ENCODE results near the gene PRKCB.
"Not testable (repeated sequence)": the region's sequence is repeated elsewhere in the genome, so short reads cannot be mapped to it uniquely, and the experiment has no call there.

Gene PRKCB

DNA sequence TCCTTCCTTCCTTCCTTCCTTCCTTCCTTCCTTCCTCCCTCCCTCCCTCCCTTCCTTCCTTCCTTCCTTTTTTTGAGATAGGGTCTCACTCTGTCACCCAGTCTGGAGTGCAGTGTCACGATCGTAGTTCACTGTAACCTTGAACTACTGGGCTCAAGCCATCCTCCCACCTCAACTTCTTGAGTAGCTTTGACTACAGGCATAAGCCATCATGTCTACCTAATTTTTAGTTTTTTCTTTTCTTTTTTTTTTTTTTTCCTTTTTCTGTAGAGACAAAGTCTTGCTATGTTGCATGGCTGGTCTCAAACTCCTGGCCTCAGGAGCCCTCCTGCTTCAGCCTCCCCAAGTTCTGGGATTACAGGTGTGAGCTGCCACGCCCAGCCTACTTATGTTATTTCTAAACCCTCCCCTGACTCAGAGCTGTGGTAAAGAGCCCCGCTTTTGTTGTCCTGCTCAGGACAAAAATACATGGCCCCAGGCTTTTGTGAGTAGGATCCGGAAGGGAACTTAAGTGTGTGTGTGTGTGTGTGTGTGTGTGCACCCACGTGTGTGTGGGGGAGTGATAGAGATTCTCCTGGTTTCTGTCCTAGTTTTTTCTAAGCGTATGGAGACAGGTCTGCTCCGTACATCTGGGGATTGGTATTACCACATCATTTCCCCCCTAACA lies 67.1 kb downstream of the PRKCB start:
- DNase-seq (ENCODE audit: low read depth): no peak

DNA sequence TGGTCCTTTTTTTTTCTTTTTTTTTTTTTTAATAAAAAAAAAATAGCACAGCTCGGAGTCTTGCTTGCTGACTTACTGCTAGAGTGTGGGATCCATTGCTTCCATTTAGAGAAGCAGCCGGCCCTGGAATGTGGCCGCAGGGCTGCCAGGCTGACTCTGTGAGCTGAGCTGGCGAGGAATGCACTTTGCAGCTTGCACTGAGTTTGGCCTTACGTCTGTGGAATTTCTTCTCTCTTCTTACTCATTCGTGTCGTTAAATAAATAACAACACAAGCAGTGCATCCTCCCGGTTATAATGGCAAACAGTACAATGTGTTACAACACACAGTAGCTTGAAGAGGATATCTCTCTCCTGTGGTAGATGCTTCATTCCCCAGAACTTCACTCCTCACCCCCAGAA lies 69.2 kb downstream of the PRKCB start:
- DNase-seq (ENCODE audit: low read depth): peak; percentile 1

DNA sequence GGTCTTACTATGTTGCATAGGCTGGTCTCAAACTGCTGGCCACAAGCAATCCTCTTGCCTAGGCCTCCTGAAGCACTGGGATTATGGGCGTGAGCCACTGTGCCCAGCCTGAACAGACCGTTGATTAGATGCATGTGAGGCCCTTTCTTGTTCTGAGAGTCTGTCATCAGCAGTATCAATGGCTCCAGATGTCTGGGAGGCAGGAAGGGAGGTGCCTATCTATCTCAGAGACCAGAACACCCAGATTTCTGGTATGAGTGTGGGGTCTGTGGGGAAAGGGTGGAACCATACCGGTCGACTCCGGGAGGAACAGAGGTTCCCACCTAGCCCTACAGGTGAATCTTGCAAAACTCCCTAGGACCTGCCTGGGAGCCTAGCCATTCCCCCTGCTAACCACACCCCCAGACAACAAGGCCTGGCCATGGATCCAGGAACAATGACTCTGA lies 71.7 kb downstream of the PRKCB start:
- no peak for DNase-seq (ENCODE audit: low read depth)

DNA sequence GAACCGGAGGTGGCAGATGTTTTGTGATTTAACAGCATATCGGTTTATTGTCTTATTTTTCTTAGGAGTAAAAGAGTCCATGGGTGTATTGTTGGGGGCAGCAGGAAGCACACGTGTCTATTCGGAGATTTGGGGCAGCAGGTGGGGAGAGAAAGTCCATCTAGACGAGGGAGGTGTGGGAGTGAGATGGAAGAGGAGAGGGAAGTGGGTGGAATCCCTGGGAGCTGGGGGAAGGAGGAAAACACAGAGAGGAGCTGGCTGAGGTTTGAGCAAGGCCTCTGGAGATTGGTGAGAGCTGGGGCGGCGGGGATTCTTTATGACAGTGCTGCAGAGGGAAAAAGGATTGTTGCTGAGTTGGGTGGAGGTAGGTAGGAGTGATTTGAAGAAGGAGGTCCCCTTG lies 72.1 kb downstream of the PRKCB start:
- DNase-seq (ENCODE audit: low read depth): no peak

DNA sequence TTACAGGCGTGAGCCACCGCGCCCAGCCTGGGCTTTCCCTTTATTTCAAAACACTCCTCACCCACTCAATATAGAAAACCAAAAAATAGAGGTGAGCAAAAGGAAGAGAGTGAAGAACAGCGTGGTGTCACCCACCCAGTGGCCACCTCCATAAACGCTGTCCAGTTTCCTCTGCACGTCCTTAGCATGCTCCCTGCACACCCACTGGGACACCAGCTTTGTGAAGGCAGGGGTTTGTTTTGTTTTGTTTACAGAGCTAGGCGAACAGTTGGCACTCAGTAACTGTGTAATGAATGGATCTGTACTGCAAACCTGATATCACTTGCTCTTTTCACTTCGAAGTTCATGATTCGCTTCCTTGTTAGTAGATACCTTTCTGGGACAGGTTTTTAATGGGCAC lies 73.0 kb downstream of the PRKCB start:
- DNase-seq (ENCODE audit: low read depth): no peak

DNA sequence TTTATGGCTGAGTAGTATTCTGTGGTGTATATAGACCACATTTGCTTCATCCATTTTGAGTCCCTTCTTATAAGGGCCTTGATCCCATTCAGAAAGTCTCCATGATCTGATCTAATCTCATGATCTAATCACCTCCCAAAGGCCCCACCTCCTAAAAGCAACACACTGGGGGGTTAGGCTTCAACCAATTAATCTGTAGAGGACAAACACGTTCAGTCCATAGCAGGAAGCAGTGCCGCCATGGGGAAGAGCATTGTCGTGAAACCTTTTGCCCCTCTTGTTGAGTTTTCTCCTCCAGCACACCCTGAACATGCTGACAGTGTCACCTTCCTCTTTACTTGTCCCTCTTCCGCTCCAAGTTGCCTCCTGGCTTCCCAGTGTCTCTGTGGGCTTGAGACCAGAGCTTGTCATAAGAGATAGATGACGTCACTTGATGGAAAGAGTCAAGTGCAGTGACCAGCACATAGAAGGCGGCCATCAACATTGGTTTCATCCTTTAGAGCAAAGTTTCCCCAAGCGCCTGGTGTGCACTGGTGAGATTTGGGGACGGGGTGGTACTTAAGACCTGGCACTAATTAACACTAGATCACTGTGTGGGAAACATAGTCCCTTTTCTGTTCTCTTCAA lies 74.1 kb downstream of the PRKCB start:
- DNase-seq (ENCODE audit: low read depth): no peak

DNA sequence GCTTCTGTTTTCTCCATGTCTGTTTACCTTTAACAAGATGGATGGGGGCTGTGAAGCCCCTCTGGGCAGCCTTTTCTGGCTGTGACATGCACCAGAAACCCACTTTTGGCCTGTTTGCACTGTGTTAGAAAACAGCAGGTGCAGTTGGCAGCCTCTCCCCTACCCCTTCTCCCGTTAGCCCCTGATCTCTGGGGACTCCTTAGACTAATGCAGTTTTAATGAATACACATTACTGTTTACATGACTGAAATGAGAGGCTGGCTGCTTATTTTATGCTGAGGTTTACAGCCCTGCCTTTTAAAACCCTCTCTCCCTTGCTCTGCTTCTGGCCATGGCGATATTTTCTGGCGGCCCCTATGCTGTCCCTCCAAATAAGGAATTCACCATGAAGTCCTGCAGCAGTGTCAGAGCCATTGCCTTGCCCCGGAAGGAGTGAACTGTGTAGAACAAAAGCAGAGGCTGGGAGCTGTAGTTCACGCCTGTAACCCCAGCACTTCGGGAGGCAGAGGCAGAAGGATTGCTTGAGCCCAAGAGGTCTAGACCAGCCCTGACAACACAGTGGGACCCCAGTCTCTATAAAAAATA lies 79.3 kb downstream of the PRKCB start:
- no peak for DNase-seq (ENCODE audit: low read depth)

DNA sequence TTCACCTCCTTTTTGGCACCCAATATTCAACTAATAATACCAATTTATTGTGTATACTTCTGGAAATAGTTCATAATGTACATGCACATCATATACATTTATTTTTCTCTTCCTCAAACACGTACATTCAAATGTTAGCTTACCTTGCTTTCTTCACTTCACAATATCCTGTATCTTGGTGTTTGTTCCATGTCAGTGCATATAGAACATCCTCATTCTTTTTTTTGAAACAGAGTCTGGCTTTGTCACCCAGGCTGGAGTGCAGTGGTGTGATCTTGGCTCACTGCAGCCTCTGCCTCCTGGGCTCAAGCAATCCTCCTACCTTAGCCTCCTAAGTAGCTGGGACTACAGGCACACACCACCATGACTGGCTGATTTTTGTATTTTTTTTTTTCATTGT lies 80.8 kb downstream of the PRKCB start:
- not testable (repeated sequence) for DNase-seq (ENCODE audit: low read depth)

DNA sequence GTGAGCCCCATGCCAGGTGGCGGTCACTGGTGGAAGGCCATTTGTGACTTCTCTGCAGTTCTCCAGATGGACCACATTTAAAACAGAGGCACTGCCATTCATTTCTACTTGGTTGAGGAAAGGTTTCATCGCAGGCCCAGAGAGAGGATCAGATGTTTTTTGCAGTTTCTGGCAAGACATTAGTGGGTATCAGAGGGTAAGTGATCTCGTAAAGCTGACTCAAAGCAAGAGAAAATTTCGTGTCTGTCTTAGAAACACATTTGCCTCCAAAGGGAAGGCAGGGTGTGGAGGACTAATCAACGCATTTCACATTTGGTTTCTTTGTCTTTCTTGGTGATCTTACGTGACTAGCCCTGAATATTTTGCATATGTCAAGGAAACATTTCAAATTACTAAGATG lies 81.8 kb downstream of the PRKCB start:
- no peak for DNase-seq (ENCODE audit: low read depth)

DNA sequence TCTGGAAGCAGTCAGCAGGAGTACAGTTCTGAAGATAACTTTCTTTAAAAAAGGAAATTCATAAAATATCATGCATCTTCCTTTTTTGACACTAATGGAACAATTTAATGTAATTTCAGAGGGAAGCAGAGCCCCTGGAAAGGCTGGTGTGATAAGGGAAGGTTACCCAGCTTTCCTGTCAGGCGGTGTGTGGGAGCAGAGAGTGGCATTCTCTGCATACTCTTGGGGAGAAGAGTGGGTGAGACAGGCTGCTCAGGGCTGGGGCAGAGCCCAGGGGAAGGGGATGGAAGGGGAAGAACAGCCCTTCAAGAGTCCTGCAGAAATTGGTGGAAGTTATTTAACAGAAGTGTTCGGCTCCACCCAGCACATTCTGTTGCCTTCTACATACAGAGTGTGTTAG lies 84.7 kb downstream of the PRKCB start:
- no peak for DNase-seq (ENCODE audit: low read depth)

DNA sequence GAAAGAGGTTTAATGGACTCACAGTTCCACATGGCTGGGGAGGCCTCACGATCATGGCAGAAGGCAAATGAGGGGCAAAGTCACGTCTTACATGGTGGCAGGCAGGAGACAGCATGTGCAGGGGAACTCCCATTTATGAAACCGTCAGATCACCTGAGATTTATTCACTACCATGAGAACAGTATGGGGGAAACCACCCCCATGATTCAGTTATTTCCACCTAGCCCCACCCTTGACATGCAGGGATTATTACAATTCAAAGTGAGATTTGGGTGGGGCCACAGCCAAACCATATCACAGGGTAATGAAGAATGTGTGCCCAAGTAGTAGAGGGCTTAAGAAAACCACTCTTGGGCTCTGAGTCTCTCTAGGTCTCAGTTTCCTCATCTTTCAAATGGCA lies 85.1 kb downstream of the PRKCB start:
- DNase-seq (ENCODE audit: low read depth): no peak

DNA sequence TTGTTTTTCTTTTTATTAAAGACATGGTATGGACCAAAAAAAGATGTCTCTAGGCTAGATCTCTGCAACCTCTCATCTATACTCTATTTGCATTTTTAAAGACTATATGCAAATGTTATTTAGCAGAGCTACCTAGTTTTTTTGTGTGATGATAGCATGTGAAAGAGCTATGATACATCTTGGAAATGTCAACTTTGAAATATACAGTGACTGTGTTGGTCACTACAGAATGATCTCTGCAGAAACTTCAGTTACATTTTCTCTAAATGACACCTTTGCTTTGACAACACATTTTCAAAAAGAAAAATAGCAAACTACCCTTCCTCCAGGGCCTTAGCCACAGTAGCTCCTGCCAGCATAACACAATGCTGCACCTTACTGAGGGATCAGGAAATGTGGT lies 86.6 kb downstream of the PRKCB start:
- no peak for DNase-seq (ENCODE audit: low read depth)

DNA sequence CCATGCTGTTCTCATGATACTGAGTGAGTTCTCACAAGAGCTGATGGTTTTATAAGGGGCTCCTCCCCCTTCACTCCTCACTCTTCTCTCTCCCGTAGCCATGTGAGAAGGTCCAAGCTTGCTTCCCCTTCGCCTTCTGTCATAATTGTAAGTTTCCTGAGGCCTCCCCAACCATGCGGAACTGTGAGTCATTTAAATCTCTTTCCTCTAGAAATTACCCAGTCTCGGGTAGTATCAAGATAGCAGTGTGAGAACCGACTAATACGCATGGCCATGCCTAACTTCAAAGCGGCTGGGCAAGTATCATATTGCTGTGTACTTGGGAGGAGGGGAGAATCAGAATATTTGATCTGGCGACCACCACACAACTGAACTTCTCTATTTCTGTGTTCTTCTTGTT lies 88.3 kb downstream of the PRKCB start:
- no peak for DNase-seq (ENCODE audit: low read depth)

DNA sequence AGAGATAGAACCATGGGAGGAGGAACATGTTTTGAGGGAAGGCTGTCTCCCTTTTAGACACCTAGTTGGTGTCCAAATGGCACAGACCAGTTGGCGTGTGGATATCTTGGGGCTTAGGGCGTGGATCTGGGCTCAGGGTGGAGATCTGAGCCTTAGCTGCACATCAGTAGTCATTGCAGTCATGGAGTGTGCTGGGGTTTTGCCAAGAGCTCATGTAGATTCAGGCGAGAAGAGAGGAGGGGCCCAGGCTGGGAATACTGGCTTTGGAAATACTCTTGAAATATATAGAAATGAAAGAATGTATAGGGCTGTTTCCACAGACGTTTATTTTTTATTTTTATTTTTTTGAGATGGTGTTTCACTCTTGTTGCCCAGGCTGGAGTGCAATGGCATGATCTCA lies 92.0 kb downstream of the PRKCB start:
- DNase-seq (ENCODE audit: low read depth): no peak

DNA sequence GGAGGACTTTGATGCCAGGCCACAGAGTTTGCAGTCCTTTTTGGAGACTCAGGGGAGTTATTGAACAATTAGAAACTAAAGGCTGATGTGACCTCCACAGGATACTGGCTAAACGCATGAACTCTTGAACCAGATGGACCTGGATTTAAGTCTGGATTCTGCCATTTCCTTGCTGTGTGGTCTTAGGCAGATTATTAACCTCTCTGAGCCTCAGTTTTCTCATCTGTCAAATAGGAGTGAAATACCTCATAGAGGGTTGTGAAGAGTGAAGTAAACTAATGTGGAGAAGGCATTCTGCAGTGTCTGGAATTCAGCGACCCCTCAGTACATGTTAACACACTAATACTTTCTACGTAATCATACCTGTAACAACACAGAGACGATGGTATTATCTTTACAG lies 93.5 kb downstream of the PRKCB start:
- no peak for DNase-seq (ENCODE audit: low read depth)

DNA sequence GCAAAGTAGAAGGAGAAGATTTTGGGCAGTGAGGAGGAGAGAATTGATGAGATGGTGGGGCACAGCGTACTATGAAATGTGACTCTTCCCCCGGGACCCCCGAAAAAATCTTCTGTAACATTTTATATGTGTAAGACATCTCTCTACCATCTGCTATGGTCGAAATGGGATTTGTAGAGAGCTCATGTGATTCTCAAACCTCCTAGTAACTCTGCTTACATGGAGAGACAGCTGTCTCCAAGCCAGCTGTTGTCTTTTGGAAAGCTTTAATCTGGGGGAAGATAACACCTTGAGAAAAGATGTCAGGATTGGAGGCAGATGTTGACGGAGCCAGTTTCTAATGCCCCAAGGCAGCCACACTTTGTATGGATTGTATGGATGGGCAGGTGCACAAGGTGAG lies 94.1 kb downstream of the PRKCB start:
- no peak for DNase-seq (ENCODE audit: low read depth)

DNA sequence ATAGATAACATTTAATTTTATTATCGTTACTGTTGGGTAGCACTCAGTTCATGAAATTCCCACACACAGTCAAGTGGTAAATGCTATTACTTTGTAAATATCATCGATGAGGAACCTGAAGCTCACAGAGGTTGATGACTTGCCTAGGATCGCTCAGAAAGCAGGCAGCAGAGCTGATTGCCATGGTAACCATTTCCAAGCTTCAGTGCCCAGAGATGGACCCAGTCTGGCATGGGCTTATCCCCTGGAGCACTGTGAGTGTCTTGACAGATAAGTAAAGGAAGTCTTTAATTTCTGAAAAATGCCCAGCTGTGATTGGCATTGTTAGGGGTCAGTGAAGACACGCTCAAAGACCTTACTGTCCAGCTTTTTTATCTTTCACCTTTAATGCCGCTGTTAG lies 95.0 kb downstream of the PRKCB start:
- DNase-seq (ENCODE audit: low read depth): no peak

DNA sequence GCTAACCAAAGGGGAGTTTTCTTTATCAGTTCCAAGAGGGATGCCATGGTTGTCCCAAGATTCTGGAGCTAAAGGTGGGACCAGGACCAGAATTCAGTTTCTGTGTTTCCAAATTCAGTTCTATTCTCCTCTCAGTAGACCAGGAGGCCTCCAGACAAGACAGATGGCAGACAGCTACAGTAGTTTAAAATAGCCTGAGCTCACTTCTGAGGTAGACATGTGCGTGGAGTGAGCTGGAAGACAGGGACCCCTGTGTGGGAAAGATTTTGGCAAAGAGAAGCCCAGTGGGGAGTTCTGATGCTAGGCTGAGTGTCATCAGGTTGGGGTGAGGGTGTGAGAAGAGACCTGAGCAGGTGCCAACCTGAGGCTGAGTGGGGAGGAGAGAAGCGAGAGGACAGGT lies 95.4 kb downstream of the PRKCB start:
- DNase-seq (ENCODE audit: low read depth): no peak

DNA sequence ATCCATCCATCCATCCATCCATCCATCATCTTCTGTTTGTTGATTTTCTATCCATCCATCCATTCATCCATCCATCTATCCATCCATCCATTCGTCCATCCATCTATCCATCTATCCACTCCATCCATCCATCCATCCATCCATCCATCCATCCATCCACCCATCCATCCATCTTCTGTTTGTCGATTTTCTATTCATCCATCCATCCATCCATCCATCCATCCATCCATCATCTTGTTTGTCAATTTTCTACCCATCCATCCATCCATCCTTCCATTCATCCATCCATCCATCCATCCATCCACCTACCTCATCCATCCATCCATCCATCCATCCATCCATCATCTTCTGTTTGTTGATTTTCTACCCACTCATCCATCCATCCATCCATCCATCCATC lies 97.9 kb downstream of the PRKCB start:
- DNase-seq (ENCODE audit: low read depth): not testable (repeated sequence)

DNA sequence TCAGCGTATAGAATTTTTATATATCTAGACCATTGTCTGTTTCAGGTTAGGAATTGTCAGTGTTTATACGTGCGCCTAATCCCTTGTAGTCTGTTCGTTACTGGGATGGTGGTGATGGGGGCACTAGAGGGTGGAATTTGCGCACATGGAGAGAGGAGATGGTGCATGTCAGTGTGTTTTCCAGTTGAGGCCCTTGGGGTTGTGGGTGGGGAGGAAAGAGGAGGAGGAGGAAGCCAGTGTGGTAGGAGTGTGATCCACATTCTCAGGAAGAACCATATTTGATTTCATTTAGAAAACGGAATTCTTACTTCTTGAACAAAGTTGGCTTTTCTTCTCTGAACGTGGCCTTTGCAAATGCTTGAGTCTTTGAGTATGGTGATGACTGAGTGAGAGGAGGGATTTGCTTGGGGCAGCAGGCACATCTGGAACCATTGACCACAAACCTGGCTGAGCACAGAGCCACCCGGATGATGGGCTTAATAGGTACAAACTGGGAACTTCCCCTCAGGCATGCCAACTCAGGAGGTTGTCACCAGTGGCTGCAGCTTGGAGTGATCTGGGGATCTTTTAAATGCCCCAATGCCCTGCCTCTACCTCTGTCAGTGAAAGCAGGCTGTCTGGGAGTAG lies 98.9 kb downstream of the PRKCB start:
- DNase-seq (ENCODE audit: low read depth): no peak

DNA sequence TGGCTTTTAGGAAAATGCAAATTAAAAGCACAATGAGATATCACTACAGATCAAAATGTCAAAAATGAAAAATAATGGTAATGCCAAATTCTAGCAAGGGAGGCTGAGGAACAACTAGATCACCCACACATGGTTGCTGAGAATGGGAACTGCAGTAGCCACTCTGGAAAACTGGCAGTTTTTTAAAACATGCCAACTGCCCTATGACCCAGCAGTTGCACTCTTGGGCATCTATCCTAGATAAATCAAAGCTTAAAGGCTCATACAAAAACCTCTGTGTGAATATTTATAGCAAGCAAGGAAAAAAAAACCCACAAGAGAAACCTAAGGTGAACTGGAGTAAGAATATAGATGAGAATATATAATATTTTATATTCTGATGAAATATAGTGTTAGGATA lies 104.3 kb downstream of the PRKCB start:
- DNase-seq (ENCODE audit: low read depth): no peak

DNA sequence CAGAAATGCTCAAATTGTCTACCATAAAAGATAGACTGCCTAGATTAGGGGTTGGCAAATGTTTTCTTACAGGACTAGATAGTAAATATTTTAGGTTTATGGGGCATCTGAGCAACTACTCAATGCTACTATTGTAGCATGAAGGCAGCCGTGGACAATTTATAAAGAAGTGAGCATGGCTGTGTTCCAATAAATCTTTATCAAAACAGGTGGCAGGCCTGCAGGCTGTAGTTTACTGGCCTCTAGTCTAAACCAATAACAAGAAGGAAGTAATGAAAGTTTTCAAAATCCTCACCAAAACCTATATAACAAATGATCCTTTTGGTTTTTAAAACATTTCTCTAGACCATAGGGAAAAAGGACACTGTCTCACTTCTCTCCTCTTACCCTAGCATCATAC lies 105.2 kb downstream of the PRKCB start:
- no peak for DNase-seq (ENCODE audit: low read depth)

DNA sequence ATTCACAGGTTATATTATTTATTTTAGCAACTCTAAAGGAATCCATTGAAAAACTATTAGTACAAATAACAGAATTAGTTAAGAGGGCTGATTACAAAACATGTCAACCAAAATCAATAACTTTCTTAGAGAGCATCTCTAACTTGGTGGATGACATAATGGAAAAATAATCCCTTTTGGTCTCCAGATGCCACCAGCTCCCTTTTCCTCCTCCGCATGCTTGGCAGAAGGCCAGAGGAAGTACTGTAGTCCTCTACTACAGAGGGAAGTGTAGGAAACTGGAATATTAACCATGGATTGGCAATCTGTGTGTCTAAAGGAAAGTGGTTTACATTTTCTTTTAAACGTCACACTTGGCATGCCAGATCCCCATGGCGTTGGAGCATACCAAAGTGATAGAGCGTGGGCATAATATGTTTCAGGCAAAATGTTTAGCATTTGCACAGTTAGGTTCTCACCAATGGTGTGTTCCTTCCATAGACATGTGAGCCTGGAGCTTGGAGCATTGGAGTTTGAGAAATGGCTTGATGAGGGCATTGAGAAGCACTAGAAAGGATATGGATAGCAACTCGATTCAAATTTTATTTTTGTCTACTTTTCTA lies 106.3 kb downstream of the PRKCB start:
- DNase-seq (ENCODE audit: low read depth): no peak

Measured in HS-27A (cell line).